C4-2B (cell line): ENCODE data around the gene KNDC1.

Experiments used
- CTCF ChIP-seq: fragments of 450-650 bp; conservative IDR thresholded peaks from 2 replicates; pipeline ENCODE4 v1.5.1; 2017; ENCODE audit warnings: mild to moderate bottlenecking
- ZFX ChIP-seq: fragments of 450-650 bp; IDR thresholded peaks from 2 replicates; pipeline ENCODE4 v1.6.1; 2017

GRCh38 chr10:133184591-133185244 is 24.7 kb downstream of the KNDC1 start:
- TF ChIP-seq CTCF = no peak
- TF ChIP-seq ZFX = no peak
